Liver (tissue), 3 donors: ENCODE results near the gene DPP6.

Source experiments
- ATF3 ChIP-seq: IDR thresholded peaks from 2 replicates; pipeline ENCODE4 v1.6.1; 2016; ENCODE audit warnings: antibody characterized with exemption
- CTCF ChIP-seq: fragments of 150-350 bp; IDR thresholded peaks from 2 replicates; pipeline ENCODE4 v1.5.1; 2017; ENCODE audit warnings: improper control_type of control experiment, low read depth, low read length; ENCODE audit not compliant: missing input control
- GABPA ChIP-seq, 2 donors: IDR thresholded peaks in 1 of 2; conservative IDR thresholded peaks in 1 of 2; 2 replicates each; pipeline ENCODE4 v1.6.1; 2016; ENCODE audit warnings: antibody characterized with exemption in 2 of 2, mild to moderate bottlenecking in 1 of 2, moderate library complexity in 1 of 2
- JUND ChIP-seq, 2 donors: IDR thresholded peaks; 2 replicates each; pipeline ENCODE4 v1.6.1; 2016; ENCODE audit warnings: antibody characterized with exemption in 2 of 2
- MAX ChIP-seq: IDR thresholded peaks from 2 replicates; pipeline ENCODE4 v1.6.1; 2016; ENCODE audit warnings: antibody characterized with exemption
- RAD21 ChIP-seq, 2 donors: IDR thresholded peaks; 2 replicates each; pipeline ENCODE4 v1.6.1; 2016; ENCODE audit warnings: antibody characterized with exemption in 2 of 2, mild to moderate bottlenecking in 2 of 2
- REST ChIP-seq: IDR thresholded peaks from 2 replicates; pipeline ENCODE4 v1.6.1; 2016; ENCODE audit warnings: antibody characterized with exemption, mild to moderate bottlenecking
- TAF1 ChIP-seq: conservative IDR thresholded peaks from 2 replicates; pipeline ENCODE4 v1.6.1; 2016; ENCODE audit warnings: antibody characterized with exemption, mild to moderate bottlenecking
- YY1 ChIP-seq: IDR thresholded peaks from 2 replicates; pipeline ENCODE4 v1.6.1; 2016; ENCODE audit warnings: antibody characterized with exemption, mild to moderate bottlenecking
- donor health status: healthy.
- donor health status: healthy.

- TF ChIP-seq CTCF (no peak), TAF1 (no peak), JUND (IDR thresholded peaks at IDR 0.05) (no peak), REST (no peak), YY1 (no peak), GABPA (IDR thresholded peaks at IDR 0.05 in 1 of 2, conservative IDR thresholded peaks at IDR 0.05 in 1 of 2) (no peak), MAX (no peak), RAD21 (IDR thresholded peaks at IDR 0.05) (no peak), ATF3 (no peak)
Observed at GRCh38 chr7:154241988-154242387, 189.8 kb downstream of the DPP6 start.
